H1 (cell line): ENCODE data around the gene DGKD. TPM values are rescaled to one million over a fixed set of nuclear protein-coding genes. Genes with fewer than 3 reads are reported as not detected.

Experiments used
- ASH2L ChIP-seq: fragments of 200-600, 300-600 bp; sonication (generic); IDR thresholded peaks from one replicate; pipeline ENCODE4 v1.7.1; 2017; ENCODE audit warnings: low read length
- HDAC2 ChIP-seq, 2 experiments: fragments of 300-600 bp in 1 of 2; sonication (generic) in 1 of 2; IDR thresholded peaks; 2 replicates each; pipeline ENCODE4 v1.6.1; 2011 to 2012; ENCODE audit warnings: low read depth in 2 of 2, low read length in 2 of 2, mild to moderate bottlenecking in 2 of 2, moderate library complexity in 2 of 2, borderline replicate concordance in 1 of 2, inconsistent platforms in 1 of 2
- JUND ChIP-seq: IDR thresholded peaks from 2 replicates; pipeline ENCODE4 v1.6.1; 2011; ENCODE audit warnings: mild to moderate bottlenecking, improper control_type of control experiment, low read length
- KDM1A ChIP-seq: fragments of 200-600, 300-600 bp; sonication (generic); IDR thresholded peaks from 2 replicates; pipeline ENCODE4 v1.7.1; 2016; ENCODE audit warnings: mild to moderate bottlenecking, low read length, borderline replicate concordance
- MAX ChIP-seq: IDR thresholded peaks from 2 replicates; pipeline ENCODE4 v1.6.1; 2012; ENCODE audit warnings: inconsistent platforms
- POLR2AphosphoS5 ChIP-seq: IDR thresholded peaks from 2 replicates; pipeline ENCODE4 v1.6.1; 2011; ENCODE audit warnings: low read depth, low read length
- POU5F1 ChIP-seq: IDR thresholded peaks from 2 replicates; pipeline ENCODE4 v1.6.1; 2011; ENCODE audit warnings: low read depth, mild to moderate bottlenecking, low read length, moderate library complexity
- RAD21 ChIP-seq, 2 experiments: IDR thresholded peaks in 1 of 2; conservative IDR thresholded peaks in 1 of 2; 2 replicates each; pipeline ENCODE4 v1.6.1; 2011; ENCODE audit warnings: low read depth in 2 of 2, low read length in 2 of 2, improper control_type of control experiment in 1 of 2, inconsistent platforms in 1 of 2, mild to moderate bottlenecking in 1 of 2, moderate library complexity in 1 of 2
- RBBP5 ChIP-seq: IDR thresholded peaks from 2 replicates; pipeline ENCODE4 v1.7.1; 2012; ENCODE audit warnings: low read depth, mild to moderate bottlenecking, inconsistent platforms, low read length, moderate library complexity, borderline replicate concordance
- SIN3A ChIP-seq, 2 experiments: IDR thresholded peaks in 1 of 2; conservative IDR thresholded peaks in 1 of 2; 2 replicates each; pipeline ENCODE4 v1.6.1; 2011 to 2012; ENCODE audit warnings: low read length in 2 of 2, improper control_type of control experiment in 1 of 2, low read depth in 1 of 2, mild to moderate bottlenecking in 1 of 2
- SIRT6 ChIP-seq: IDR thresholded peaks from one replicate; pipeline ENCODE4 v1.7.1; 2012; ENCODE audit warnings: low read length, inconsistent platforms
- SUZ12 ChIP-seq: fragments of 200-600 bp; sonication (generic); IDR thresholded peaks from 2 replicates; pipeline ENCODE4 v1.6.1; 2012; ENCODE audit warnings: mild to moderate bottlenecking, inconsistent platforms, low read length, moderate library complexity, mixed read lengths
- TEAD4 ChIP-seq: IDR thresholded peaks from 2 replicates; pipeline ENCODE4 v1.6.1; 2012; ENCODE audit warnings: low read depth, low read length, inconsistent platforms, mixed read lengths
- USF2 ChIP-seq: IDR thresholded peaks from 2 replicates; pipeline ENCODE4 v1.6.1; 2011; ENCODE audit warnings: low read length, improper control_type of control experiment
- polyA plus RNA-seq, 7 experiments: library from polyadenylated mRNA; depleted of rRNA in 3 of 7; stranded (reverse) in 5 of 7; unstranded in 2 of 7; fragments of >200 nt in 5 of 7; fragments of 200-250 nt in 2 of 7; gene quantifications; 1 replicate in 5 of 7; 2 replicates in 1 of 7; 4 replicates in 1 of 7; pipeline versions ENCODE4 v1.2.1 to v1.2.3, GENCODE V29; 2011 to 2013; ENCODE audit warnings: missing spikeins in 2 of 7, mixed read lengths in 2 of 7
- total RNA-seq: library from RNA; stranded (reverse); fragmentation: NEBNext Ultra II Directional; extraction: Animal tissue kit (Norgen Biotek cat#: 25700); gene quantifications from 2 replicates; pipeline ENCODE4 v1.2.1, GENCODE V29; 2021

DGKD gene
- total and polyA plus RNA-seq, 2 of the 8 experiments (the other 6 are each of a cell fraction or from before 2014, with no cell fraction given) = 7.7 to 30.9 TPM

GRCh38 chr2:233443511-233444183 is 89.4 kb downstream of the DGKD start (continued):
- TF ChIP-seq SIN3A (conservative IDR thresholded peaks at IDR 0.05 in 1 of 2, IDR thresholded peaks at IDR 0.05 in 1 of 2; ENCODE audit: low read depth in 1 of 2, low read length in 2 of 2) (peak; percentile 92 to 94; a peak in 3 of 4 replicates), ASH2L (no peak), SUZ12 (no peak), POU5F1 (no peak), USF2 (no peak), TEAD4 (no peak), JUND (no peak), SIRT6 (no peak), RAD21 (IDR thresholded peaks at IDR 0.05 in 1 of 2, conservative IDR thresholded peaks at IDR 0.05 in 1 of 2; ENCODE audit: low read depth in 2 of 2, low read length in 2 of 2) (peak; percentile 85 to 91), HDAC2 (IDR thresholded peaks at IDR 0.05; ENCODE audit: borderline replicate concordance in 1 of 2, low read depth in 2 of 2, low read length in 2 of 2) (no peak), KDM1A (no peak), POLR2AphosphoS5 (no peak), RBBP5 (no peak), MAX (peak; percentile 45; the same call in 1 of the 2 replicates)
